ENCODE measurements around the gene TNFRSF25.

Gene TNFRSF25

GRCh38 chr1:6466023-6466422 lies at the start of gene TNFRSF25:
TSS of gene TNFRSF25 (minus strand) at chr1:6466173. CDS start at chr1:6466107, 66 bp downstream.
- no peak for DNase-seq

GRCh38 chr1:6515771-6516170 lies 49.8 kb upstream of the TNFRSF25 start:
- DNase-seq, result no peak

GRCh38 chr1:6513320-6513801 lies 47.4 kb upstream of the TNFRSF25 start:
- peak in 1 of 58 donors; percentile 47 for DNase-seq

GRCh38 chr1:6512908-6513280 lies 46.9 kb upstream of the TNFRSF25 start:
- no peak for DNase-seq

- DNase-seq, result no peak
These were observed 46.4 kb upstream of the TNFRSF25 start for GRCh38 chr1:6512245-6512907.

- no peak for DNase-seq
These were observed 45.7 kb upstream of the TNFRSF25 start for GRCh38 chr1:6511561-6512244.

- no peak for DNase-seq
These were observed 45.1 kb upstream of the TNFRSF25 start for GRCh38 chr1:6511056-6511455.

- no peak for DNase-seq
These were observed 44.5 kb upstream of the TNFRSF25 start for GRCh38 chr1:6510493-6510892.

GRCh38 chr1:6509919-6510291 lies 43.9 kb upstream of the TNFRSF25 start:
- peak in 9 of 58 donors; percentile 9 to 48 (median 27) for DNase-seq

- DNase-seq, result peak in 1 of 58 donors; percentile 25
These were observed 43.4 kb upstream of the TNFRSF25 start for GRCh38 chr1:6509220-6509918.

GRCh38 chr1:6508816-6509189 lies 42.8 kb upstream of the TNFRSF25 start:
- DNase-seq, result no peak

GRCh38 chr1:6508154-6508815 lies 42.3 kb upstream of the TNFRSF25 start:
- peak in 7 of 58 donors; percentile 19 to 66 (median 47) for DNase-seq

GRCh38 chr1:6507461-6507911 lies 41.5 kb upstream of the TNFRSF25 start:
- peak in 25 of 58 donors; percentile 18 to 65 (median 32) for DNase-seq

GRCh38 chr1:6507037-6507428 lies 41.1 kb upstream of the TNFRSF25 start:
- peak in 3 of 58 donors; percentile 21 to 31 (median 23) for DNase-seq

GRCh38 chr1:6506210-6507036 lies 40.5 kb upstream of the TNFRSF25 start:
- DNase-seq, result no peak

GRCh38 chr1:6505367-6506209 lies 39.6 kb upstream of the TNFRSF25 start:
- no peak for DNase-seq

GRCh38 chr1:6504887-6505286 lies 38.9 kb upstream of the TNFRSF25 start:
- no peak for DNase-seq

- DNase-seq, result no peak
These were observed 38.1 kb upstream of the TNFRSF25 start for GRCh38 chr1:6503884-6504602.
